GM12878 (cell line): Measurements from ENCODE around the gene TEX2. TPM values are rescaled to one million over a fixed set of nuclear protein-coding genes. Genes with fewer than 3 reads are reported as not detected.

Source experiments
- ATAC-seq: fragments of 200-7000 bp; cut with Tn5 transposase; 3 replicates; pipeline ENCODE4 v1.9.1; 2020; ENCODE audit warnings: mild to moderate bottlenecking, moderate library complexity
- BruUV-seq: library from RNA; stranded (reverse); fragments of 400-500 nt; replicated peaks from 2 replicates; lab custom pipeline; 2021; lab: Mats Ljungman, UMichigan
- CTCF ChIA-PET: fragments of 300-600 bp; sonication (Branson Sonifier 250); formaldehyde crosslinking; extraction: SDS; loops from one replicate; lab custom pipeline; 2021; ENCODE audit warnings: inconsistent platforms; lab: Yijun Ruan, JAX
- POLR2A ChIA-PET: fragments of 350-600 bp; formaldehyde crosslinking; extraction: SDS; loops from one replicate; lab custom pipeline; 2021; ENCODE audit warnings: inconsistent platforms; lab: Charles Lee
- RAD21 ChIA-PET: fragments of 300-600 bp; sonication (Branson Sonifier 250); formaldehyde crosslinking; loops from one replicate; lab custom pipeline; 2023; ENCODE audit warnings: antibody characterized with exemption; ENCODE audit not compliant: unreplicated experiment; lab: Charles Lee
- SMC1A ChIA-PET: fragments of 300-600 bp; sonication (Branson Sonifier 250); formaldehyde crosslinking; loops from one replicate; lab custom pipeline; 2023; ENCODE audit not compliant: unreplicated experiment, uncharacterized antibody; lab: Charles Lee
- DNase-seq: peaks from one replicate; pipeline ENCODE4 v3.0.0-alpha.2; 2011; ENCODE audit warnings: low read depth, low spot score
- FAIRE-seq: peaks from 3 replicates; lab custom pipeline; 2011; peaks lifted over from hg19 to GRCh38; lab: Jason Lieb, UNC
- H2AFZ ChIP-seq: 2 replicates; pipeline ENCODE4 v1.6.0; 2011; ENCODE audit warnings: low read depth, low read length, control low read depth; ENCODE audit not compliant: control insufficient read depth
- H3K27ac ChIP-seq: 2 replicates; pipeline ENCODE4 v1.5.1; 2011; ENCODE audit warnings: control low read depth; ENCODE audit not compliant: control insufficient read depth, insufficient read depth
- H3K27me3 ChIP-seq, 2 experiments: replicated peaks in 1 of 2; 2 replicates each; pipeline versions ENCODE4 v1.6.0 to v1.6.1; 2011; ENCODE audit warnings: low read length in 1 of 2; ENCODE audit not compliant: control insufficient read depth in 2 of 2, insufficient read depth in 2 of 2
- H3K36me3 ChIP-seq, 2 experiments: 2 replicates each; pipeline ENCODE4 v1.5.1; 2011; ENCODE audit warnings: low read length in 1 of 2; ENCODE audit not compliant: control insufficient read depth in 2 of 2, insufficient read depth in 2 of 2
- H3K4me1 ChIP-seq: 2 replicates; pipeline ENCODE4 v1.6.1; 2011; ENCODE audit warnings: mild to moderate bottlenecking, low read length, moderate library complexity, mixed read lengths; ENCODE audit not compliant: control insufficient read depth, insufficient read depth
- H3K4me2 ChIP-seq: 2 replicates; pipeline ENCODE4 v1.6.0; 2011; ENCODE audit warnings: control low read depth; ENCODE audit not compliant: control insufficient read depth, insufficient read depth
- H3K4me3 ChIP-seq: fragments of 200-600 bp; sonication (generic); 2 replicates; pipeline ENCODE4 v1.5.1; 2016
- H3K79me2 ChIP-seq: 2 replicates; pipeline ENCODE4 v1.6.0; 2011; ENCODE audit warnings: low read length; ENCODE audit not compliant: control insufficient read depth, insufficient read depth
- H3K9ac ChIP-seq: 2 replicates; pipeline ENCODE4 v1.8.0; 2011; ENCODE audit warnings: low read length, control low read depth, mixed read lengths; ENCODE audit not compliant: control insufficient read depth, insufficient read depth
- H3K9me3 ChIP-seq: replicated peaks from 3 replicates; pipeline ENCODE4 v1.5.1; 2011; ENCODE audit warnings: mild to moderate bottlenecking, low read length; ENCODE audit not compliant: control insufficient read depth, insufficient read depth
- H4K20me1 ChIP-seq: 2 replicates; pipeline ENCODE4 v1.6.0; 2011; ENCODE audit not compliant: control insufficient read depth, insufficient read depth
- ATF7 ChIP-seq: fragments of 450-650 bp; IDR thresholded peaks from 2 replicates; pipeline ENCODE4 v1.6.1; 2016; ENCODE audit warnings: low read depth, mild to moderate bottlenecking
- CEBPB ChIP-seq, 2 experiments: fragments of 150-350 bp in 1 of 2; IDR thresholded peaks; 2 replicates each; pipeline ENCODE4 v1.6.1; 2012 to 2014; ENCODE audit warnings: low read depth in 2 of 2, low read length in 2 of 2, borderline replicate concordance in 1 of 2, inconsistent platforms in 1 of 2
- HDGF ChIP-seq: fragments of 450-650 bp; IDR thresholded peaks from 2 replicates; pipeline ENCODE4 v1.6.1; 2016; ENCODE audit warnings: antibody characterized with exemption
- JUND ChIP-seq: IDR thresholded peaks from 2 replicates; pipeline ENCODE4 v1.6.1; 2012; ENCODE audit warnings: low read depth, mild to moderate bottlenecking, low read length, improper control_type of control experiment, moderate library complexity
- KLF5 ChIP-seq: fragments of 450-650 bp; IDR thresholded peaks from 2 replicates; pipeline ENCODE4 v1.6.1; 2014; ENCODE audit warnings: mild to moderate bottlenecking; ENCODE audit not compliant: partially characterized antibody
- POLR2AphosphoS5 ChIP-seq: IDR thresholded peaks from 2 replicates; pipeline ENCODE4 v1.6.1; 2011; ENCODE audit warnings: mild to moderate bottlenecking, low read length, inconsistent platforms
- SMAD1 ChIP-seq: fragments of 450-650 bp; IDR thresholded peaks from 2 replicates; pipeline ENCODE4 v1.6.1; 2018; ENCODE audit warnings: mild to moderate bottlenecking, low read depth; ENCODE audit not compliant: partially characterized antibody
- SMARCA5 ChIP-seq: fragments of 450-650 bp; IDR thresholded peaks from 2 replicates; pipeline ENCODE4 v1.6.1; 2017; ENCODE audit warnings: mild to moderate bottlenecking
- SP1 ChIP-seq: IDR thresholded peaks from one replicate; pipeline ENCODE4 v1.6.1; 2011; ENCODE audit warnings: low read depth, low read length
- TBL1XR1 ChIP-seq: IDR thresholded peaks from 2 replicates; pipeline ENCODE4 v1.6.1; 2012; ENCODE audit warnings: low read depth, low read length, improper control_type of control experiment
- WRNIP1 ChIP-seq: IDR thresholded peaks from 2 replicates; pipeline ENCODE4 v1.6.1; 2011; ENCODE audit warnings: low read depth, low read length, improper control_type of control experiment, borderline replicate concordance
- WGBS: methylation state at CpG from one replicate; pipeline ENCODE4 v1.1.6; 2016; ENCODE audit warnings: low lambda C conversion rate; ENCODE audit not compliant: insufficient replicate concordance, insufficient coverage; ENCODE audit errors: missing lambda C conversion rate; 5-methylcytosine and 5-hydroxymethylcytosine counted together
- in situ Hi-C: fragments of 300-500 bp; cut with MboI; formaldehyde crosslinking; loops from 9 replicates; pipeline ENCODE4 v1.14.3; 2018; ENCODE audit warnings: mixed read lengths
- intact Hi-C: fragments of 100-400 bp; cut with micrococcal nuclease; formaldehyde crosslinking; loops from one replicate; pipeline ENCODE4 v1.14.2; 2022; ENCODE audit not compliant: unreplicated experiment
- polyA plus RNA-seq, 11 experiments: library from polyadenylated mRNA; depleted of rRNA in 4 of 11; unstranded in 6 of 11; stranded (reverse) in 5 of 11; fragments of >200 nt; fragmentation: Nextera tagmentation in 4 of 11; fragmentation: Illumina TruSeq in 1 of 11; extraction: Ambion mirVana in 4 of 11; extraction: Trizol in 1 of 11; gene quantifications; 1 replicate in 1 of 11; 2 replicates in 10 of 11; pipeline versions ENCODE4 v1.2.1 to v1.2.3, GENCODE V29; 2011 to 2016; ENCODE audit warnings: inconsistent platforms in 2 of 11, missing spikeins in 2 of 11, low read depth in 1 of 11
- total RNA-seq, 4 experiments: library from RNA; depleted of rRNA in 3 of 4; stranded (reverse); fragments of >200 nt in 3 of 4; fragmentation: Illumina TruSeq in 1 of 4; extraction: Trizol in 1 of 4; gene quantifications; 2 replicates each; pipeline versions ENCODE4 v1.2.1 to v1.2.3, GENCODE V29; 2013 to 2021
- TF ChIP-seq, protein P1 (sequence below): fragments of 450-650 bp; formaldehyde crosslinking; IDR thresholded peaks from 2 replicates; pipeline ENCODE4 v1.4.0; 2022; ENCODE audit warnings: mild to moderate bottlenecking, moderate library complexity
- TF ChIP-seq, protein P2 (sequence below): IDR thresholded peaks from 2 replicates; pipeline ENCODE4 v1.6.1; 2012; ENCODE audit warnings: low read depth, low read length, improper control_type of control experiment

The TEX2 gene
- total and polyA plus RNA-seq, 10 of the 15 experiments (the other 5 are each of a cell fraction or from before 2014, with no cell fraction given), result 3.8 to 19.9 (median 15.8) TPM

DNA sequence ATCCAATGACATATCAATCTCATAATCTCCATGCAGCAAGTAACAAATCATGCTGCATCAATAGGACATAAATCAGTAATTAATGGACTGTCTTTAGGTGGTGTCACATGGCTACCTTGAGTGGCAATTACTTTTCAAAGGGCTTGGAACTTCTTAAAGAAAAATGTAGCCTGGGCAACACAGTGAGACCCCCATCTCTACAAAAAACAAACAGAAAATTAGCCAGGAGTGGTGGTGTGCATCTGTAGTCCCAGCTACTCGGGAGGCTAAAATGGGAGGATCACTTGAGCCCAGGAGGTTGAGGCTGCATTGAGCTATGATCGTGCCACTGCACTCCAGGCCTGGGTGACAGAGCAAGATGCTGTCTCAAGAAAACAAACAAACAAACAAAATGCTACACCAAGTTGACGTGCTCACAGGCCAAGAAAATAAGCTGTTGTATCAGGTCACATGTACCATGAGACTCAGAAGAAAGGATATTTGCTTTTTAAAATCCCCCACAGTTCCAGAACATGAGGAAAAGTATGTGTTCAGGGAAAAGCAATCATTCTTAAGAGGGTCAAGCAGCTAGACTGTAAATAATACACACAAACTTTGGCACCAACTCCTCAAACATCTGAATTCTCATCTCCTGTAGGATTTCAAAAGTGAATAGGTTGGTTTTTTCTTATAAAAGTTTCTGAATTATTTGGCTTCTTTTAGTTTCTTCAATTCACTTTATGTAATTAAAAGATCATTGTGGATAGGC, 109.3 kb downstream of the TEX2 start:
- SMC1A ChIA-PET, result no interaction called here

DNA sequence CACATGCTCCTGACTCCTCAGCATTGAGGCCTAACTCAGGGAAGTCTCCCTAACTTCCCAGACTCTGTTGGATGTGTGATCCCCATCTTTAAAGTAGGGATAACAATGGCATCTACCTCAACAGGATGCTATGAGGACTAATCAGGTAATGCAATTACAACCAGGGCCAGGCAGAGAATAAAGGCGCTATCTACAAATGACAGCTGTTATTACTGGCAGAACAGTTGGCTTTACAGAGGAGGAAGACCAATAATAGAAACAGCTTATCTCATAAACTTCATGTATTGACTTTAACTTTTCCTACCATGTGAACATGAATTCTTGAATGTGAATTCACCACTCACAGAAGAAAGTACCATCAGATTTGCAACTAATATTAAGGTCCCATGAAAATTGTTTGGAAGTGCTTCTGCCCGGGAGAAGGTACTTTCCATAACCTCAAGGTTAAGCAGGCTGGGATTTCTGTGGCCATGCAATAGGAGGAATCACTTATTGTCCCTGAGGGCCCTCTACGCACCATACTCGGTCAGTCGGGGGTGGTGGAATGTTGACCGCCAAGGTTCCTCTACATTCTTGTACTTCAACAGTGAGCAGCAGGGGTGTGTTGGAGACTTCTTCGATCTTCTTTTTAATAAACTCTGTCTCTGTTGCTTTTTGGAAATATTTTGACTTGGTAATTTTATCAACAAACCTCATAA, 110.5 kb downstream of the TEX2 start:
- WGBS, result 96% methylated on average over 7 of the region's 7 CpGs
- no peaks in the 10 kb centered on the region for H3K4me1 ChIP-seq
- H3K9me3 ChIP-seq, result no peaks in the 10 kb centered on the region
- no peak overlapping the region for H3K4me2 ChIP-seq
- CTCF ChIA-PET, result interaction anchor here (0.9 to 1.3 kb wide), 2 partner anchors 19 to 267 kb away, joined by 3 read pairs; no protein-coding TSS in a partner anchor
- SMC1A ChIA-PET, result interaction anchor here (1.1 to 1.3 kb wide), 2 partner anchors 9 to 19 kb away, joined by 3 read pairs; no protein-coding TSS in a partner anchor
- in situ Hi-C loops, result no loop called here
- no peaks in the 10 kb centered on the region for H4K20me1 ChIP-seq
- ATAC-seq, result no peak
- POLR2A ChIA-PET, result no interaction called here
- no peak overlapping the region for H3K27ac ChIP-seq
- RAD21 ChIA-PET, result no interaction called here
- H3K27me3 ChIP-seq, result no peaks in the 10 kb centered on the region
- H3K4me3 ChIP-seq, result no peak overlapping the region
- peaks cover 2% of the 10 kb centered on the region; the same call in 1 of the 2 replicates for H3K79me2 ChIP-seq
- no peak overlapping the region for H2AFZ ChIP-seq
- H3K36me3 ChIP-seq, result peaks cover 5 to 9% of the 10 kb centered on the region in 2 experiments
- no TSS peak for BruUV-seq
- no peak overlapping the region for H3K9ac ChIP-seq
- intact Hi-C loops, result no loop called here
- no peak for FAIRE-seq
- no peak for DNase-seq
- TF ChIP-seq, protein P1, sequence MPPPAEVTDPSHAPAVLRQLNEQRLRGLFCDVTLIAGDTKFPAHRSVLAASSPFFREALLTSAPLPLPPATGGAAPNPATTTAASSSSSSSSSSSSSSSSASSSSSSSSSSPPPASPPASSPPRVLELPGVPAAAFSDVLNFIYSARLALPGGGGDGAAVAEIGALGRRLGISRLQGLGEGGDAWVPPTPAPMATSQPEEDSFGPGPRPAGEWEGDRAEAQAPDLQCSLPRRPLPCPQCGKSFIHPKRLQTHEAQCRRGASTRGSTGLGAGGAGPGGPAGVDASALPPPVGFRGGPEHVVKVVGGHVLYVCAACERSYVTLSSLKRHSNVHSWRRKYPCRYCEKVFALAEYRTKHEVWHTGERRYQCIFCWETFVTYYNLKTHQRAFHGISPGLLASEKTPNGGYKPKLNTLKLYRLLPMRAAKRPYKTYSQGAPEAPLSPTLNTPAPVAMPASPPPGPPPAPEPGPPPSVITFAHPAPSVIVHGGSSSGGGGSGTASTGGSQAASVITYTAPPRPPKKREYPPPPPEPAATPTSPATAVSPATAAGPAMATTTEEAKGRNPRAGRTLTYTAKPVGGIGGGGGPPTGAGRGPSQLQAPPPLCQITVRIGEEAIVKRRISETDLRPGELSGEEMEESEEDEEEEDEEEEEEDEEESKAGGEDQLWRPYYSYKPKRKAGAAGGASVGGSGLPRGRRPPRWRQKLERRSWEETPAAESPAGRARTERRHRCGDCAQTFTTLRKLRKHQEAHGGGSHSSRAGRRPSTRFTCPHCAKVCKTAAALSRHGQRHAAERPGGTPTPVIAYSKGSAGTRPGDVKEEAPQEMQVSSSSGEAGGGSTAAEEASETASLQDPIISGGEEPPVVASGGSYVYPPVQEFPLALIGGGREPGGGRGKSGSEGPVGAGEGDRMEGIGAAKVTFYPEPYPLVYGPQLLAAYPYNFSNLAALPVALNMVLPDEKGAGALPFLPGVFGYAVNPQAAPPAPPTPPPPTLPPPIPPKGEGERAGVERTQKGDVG (CRISPR knock-in tag), result no peak
- TF ChIP-seq SMARCA5 (no peak), KLF5 (no peak), POLR2AphosphoS5 (no peak), HDGF (no peak), TBL1XR1 (no peak), CEBPB (IDR thresholded peaks at IDR 0.05; ENCODE audit: borderline replicate concordance in 1 of 2, low read depth in 2 of 2, low read length in 2 of 2) (no peak), JUND (no peak)
- TF ChIP-seq, protein P2, sequence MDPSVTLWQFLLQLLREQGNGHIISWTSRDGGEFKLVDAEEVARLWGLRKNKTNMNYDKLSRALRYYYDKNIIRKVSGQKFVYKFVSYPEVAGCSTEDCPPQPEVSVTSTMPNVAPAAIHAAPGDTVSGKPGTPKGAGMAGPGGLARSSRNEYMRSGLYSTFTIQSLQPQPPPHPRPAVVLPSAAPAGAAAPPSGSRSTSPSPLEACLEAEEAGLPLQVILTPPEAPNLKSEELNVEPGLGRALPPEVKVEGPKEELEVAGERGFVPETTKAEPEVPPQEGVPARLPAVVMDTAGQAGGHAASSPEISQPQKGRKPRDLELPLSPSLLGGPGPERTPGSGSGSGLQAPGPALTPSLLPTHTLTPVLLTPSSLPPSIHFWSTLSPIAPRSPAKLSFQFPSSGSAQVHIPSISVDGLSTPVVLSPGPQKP, result no peak

More for the DNA sequence above, 109.3 kb downstream of the TEX2 start:
- no peaks in the 10 kb centered on the region for H4K20me1 ChIP-seq
- H3K4me3 ChIP-seq, result no peak overlapping the region
- H3K4me2 ChIP-seq, result no peak overlapping the region
- FAIRE-seq (no peak), ATAC-seq (no peak), DNase-seq (no peak)
- no peaks in the 10 kb centered on the region for H3K79me2 ChIP-seq
- intact Hi-C loops (no loop called here), in situ Hi-C loops (no loop called here)
- no peak overlapping the region for H3K9ac ChIP-seq
- no peaks in the 10 kb centered on the region for H3K27me3 ChIP-seq
- WGBS, result 96% methylated on average over 3 of the region's 3 CpGs
- ChIA-PET RAD21 (no interaction called here), CTCF (interaction anchor here (0.8 to 1.1 kb wide), 2 partner anchors 8 to 20 kb away, joined by 4 to 6 read pairs; no protein-coding TSS in a partner anchor), POLR2A (interaction anchor here (0.9 kb wide), 1 partner anchor 8 kb away, joined by 4 read pairs; no protein-coding TSS in a partner anchor)
- H3K36me3 ChIP-seq, result peaks cover 2 to 7% of the 10 kb centered on the region in 2 experiments
- no peak overlapping the region for H3K27ac ChIP-seq
- H2AFZ ChIP-seq, result no peak overlapping the region
- no peaks in the 10 kb centered on the region for H3K4me1 ChIP-seq
- H3K9me3 ChIP-seq, result no peaks in the 10 kb centered on the region
- no TSS peak for BruUV-seq
- TF ChIP-seq WRNIP1 (no peak), SP1 (no peak), SMAD1 (no peak), ATF7 (no peak)
- TF ChIP-seq, all 136 proteins: peak for 0
